ENCODE measurements around the gene SRCIN1. TPM values are rescaled to one million over a fixed set of nuclear protein-coding genes. Genes with fewer than 3 reads are reported as not detected.
A peak's percentile ranks its signal among the peaks of the same experiment; 100 is the strongest.

SRCIN1 gene
- total RNA-seq, 1 experiment from 2014 or later, result 6.9 TPM

DNA sequence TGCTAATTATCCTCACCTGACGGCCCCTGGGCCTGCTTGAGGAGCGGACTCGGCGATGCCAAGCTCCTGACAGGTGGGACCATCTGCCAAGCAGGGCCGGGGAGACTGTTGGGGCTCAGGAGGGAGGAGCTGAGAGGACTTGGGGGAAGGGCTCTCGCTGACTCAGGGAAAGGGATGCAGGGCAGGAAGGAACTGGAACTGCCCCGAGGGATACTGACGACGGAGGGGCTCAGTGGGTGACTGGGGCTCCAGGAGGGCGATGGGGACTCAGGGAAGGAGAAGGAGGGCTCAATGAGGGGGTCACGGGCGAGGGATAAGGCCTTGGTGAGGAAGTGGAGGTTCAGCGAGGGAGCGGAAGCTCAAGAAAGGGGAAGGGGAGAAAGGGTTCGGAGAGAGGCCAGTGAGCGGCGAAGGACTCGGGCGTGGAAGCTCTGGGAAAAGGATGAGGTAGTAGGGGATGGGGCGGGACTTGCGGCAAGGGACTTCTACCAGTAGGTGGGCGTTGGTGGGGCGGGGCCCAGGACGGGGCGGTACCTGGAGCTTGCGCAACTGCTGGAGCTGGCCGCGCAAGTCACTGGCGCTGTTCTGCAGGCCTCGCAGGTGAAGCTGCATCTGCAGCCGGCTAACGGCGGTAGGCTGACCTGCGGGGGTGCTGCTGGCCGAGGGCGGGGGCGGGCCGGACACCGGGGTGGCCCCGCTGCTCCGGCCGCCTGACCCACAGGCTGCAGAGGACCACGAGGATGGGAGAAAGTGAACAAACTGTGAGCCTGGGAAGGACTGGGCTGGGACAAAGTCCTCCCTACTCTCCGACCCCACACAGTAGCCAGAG, 46.5 kb downstream of the SRCIN1 start:
- H3K23ac ChIP-seq (ENCODE audit: insufficient read length, low read depth, low read length), result no peak overlapping the region
- H3K56ac ChIP-seq (ENCODE audit: insufficient read length, low read depth, low read length), result no peak overlapping the region
- H3K18ac ChIP-seq (ENCODE audit: insufficient read length, low read depth, low read length), result no peak overlapping the region
- no peaks in the 10 kb centered on the region for H3K79me1 ChIP-seq (ENCODE audit: insufficient read depth, low read depth, low read length, poor library complexity, severe bottlenecking)
- peaks cover 24% of the 10 kb centered on the region for H3K23me2 ChIP-seq (ENCODE audit: insufficient read length, low read depth, low read length, poor library complexity, severe bottlenecking)
- Mint-ChIP-seq H3K27ac (peak overlapping the region in 1 of 3 experiments; percentile 89; a peak in 1 of 7 replicates), H3K27me3 (ENCODE audit: low read depth) (peaks cover 86% of the 10 kb centered on the region), H3K36me3 (ENCODE audit: insufficient read depth in 1 of 3, low read depth in 3 of 3) (peaks cover 0 to 3% (median 0%) of the 10 kb centered on the region in 3 experiments; a peak in 1 of 7 replicates), H3K4me3 (peak overlapping the region; percentile 75 to 91), H3K4me1 (peaks cover 31 to 46% of the 10 kb centered on the region in 2 experiments), H3K9me3 (no peaks in the 10 kb centered on the region)
- H4K8ac ChIP-seq (replicated peaks; ENCODE audit: insufficient read length, low read depth, low read length), result no peak overlapping the region
- no peak overlapping the region for H4K91ac ChIP-seq (ENCODE audit: insufficient read length, low read depth, low read length)
- H2AK5ac ChIP-seq (ENCODE audit: insufficient read length, low read length), result no peak overlapping the region
- no peak overlapping the region for H2BK120ac ChIP-seq (ENCODE audit: low read depth, low read length, poor library complexity, severe bottlenecking)
- no peak overlapping the region for H3T11ph ChIP-seq (ENCODE audit: low read length)
- H3K4me1 ChIP-seq (ENCODE audit: insufficient read depth, low read length), result no peaks in the 10 kb centered on the region
- no peak overlapping the region for H3K27ac ChIP-seq (ENCODE audit: insufficient read length, low read depth, low read length)
- no peak overlapping the region for H3K14ac ChIP-seq (ENCODE audit: insufficient read depth, low read length)
- no peaks in the 10 kb centered on the region for H3K79me2 ChIP-seq (ENCODE audit: insufficient read depth, low read length)
- no peaks in the 10 kb centered on the region for H3K9me3 ChIP-seq (ENCODE audit: control insufficient read depth, low read depth, low read length)
- peak; percentile 100 for DNase-seq
- no peak overlapping the region for H4K5ac ChIP-seq (ENCODE audit: insufficient read length, low read depth, low read length)
- no peak overlapping the region for H2AFZ ChIP-seq (ENCODE audit: low read length)
- no peak overlapping the region for H2BK20ac ChIP-seq (ENCODE audit: low read depth, low read length, poor library complexity, severe bottlenecking)
- H3K27me3 ChIP-seq (ENCODE audit: insufficient read depth, low read length), result peaks cover 42% of the 10 kb centered on the region
- no peak overlapping the region for H2BK5ac ChIP-seq (ENCODE audit: insufficient read length, low read length)
- H2BK15ac ChIP-seq (ENCODE audit: low read depth, low read length), result no peak overlapping the region
- H3K4me2 ChIP-seq (ENCODE audit: insufficient read depth, insufficient read length, low read length), result peak overlapping the region; percentile 73
- no peak overlapping the region for H3K9ac ChIP-seq (ENCODE audit: extremely low read depth, insufficient read length, low read length)
- H3K4ac ChIP-seq (ENCODE audit: low read depth, low read length), result no peak overlapping the region
- TF ChIP-seq CTCF (conservative IDR thresholded peaks at IDR 0.05), result peak; percentile 48
- H4K20me1 ChIP-seq (ENCODE audit: control insufficient read depth, insufficient read depth, insufficient read length), result peaks cover 2% of the 10 kb centered on the region
- no CpG with 5 or more reads among the region's 44 CpGs for WGBS (ENCODE audit: extremely low coverage, insufficient read length, low lambda C conversion rate)
- H2BK12ac ChIP-seq (ENCODE audit: insufficient read length, low read depth, low read length), result no peak overlapping the region

Data from H9 (cell line).